ENCODE results near the gene ASCL5. TPM values are rescaled to one million over a fixed set of nuclear protein-coding genes. Genes with fewer than 3 reads are reported as not detected.

ASCL5 gene
- total RNA-seq, 1 experiment from 2014 or later = not detected

DNA sequence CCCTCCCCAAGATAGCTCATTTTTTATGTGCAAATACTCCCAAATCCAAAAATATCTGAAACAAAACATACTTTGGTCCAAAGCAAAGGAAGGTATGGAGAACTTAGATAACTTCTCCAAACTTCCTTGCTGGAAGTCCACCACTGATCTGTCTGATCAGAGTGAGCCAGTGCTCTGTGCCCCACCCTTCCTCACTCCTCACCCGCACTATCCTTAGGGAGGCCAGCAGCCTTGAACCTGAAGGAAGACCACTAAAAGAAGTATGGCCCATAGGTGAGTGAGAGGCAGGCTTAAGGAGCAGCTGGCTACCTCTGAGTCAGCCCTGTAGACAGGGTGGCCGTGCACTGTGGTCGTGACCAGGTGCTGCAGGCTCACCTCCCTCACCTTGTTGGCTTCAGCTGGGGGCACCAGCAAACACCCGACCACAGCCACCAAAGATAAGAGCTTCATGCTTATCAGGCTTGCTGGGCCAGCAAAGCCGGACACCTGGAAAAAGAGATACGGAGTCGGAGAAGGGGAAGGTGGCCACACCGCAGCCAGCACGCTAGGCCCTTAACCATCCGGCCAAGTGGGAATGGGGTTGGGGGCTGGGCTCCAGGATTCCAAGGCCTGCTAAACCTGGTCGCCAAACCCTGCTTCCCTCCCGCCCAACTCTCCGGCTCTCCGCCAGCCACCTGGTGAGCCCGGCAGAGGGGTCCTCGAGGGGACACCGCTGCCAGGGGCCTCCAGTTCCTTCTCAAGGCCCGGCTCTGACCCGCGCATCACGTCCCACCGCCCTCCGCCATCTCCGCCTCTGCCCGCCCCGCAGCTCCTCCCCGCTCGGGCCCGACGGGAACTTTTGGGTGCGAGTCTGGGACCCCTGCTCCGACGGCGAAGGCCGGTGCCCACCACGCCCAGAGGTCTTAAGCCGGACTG is 26.7 kb upstream of the ASCL5 start:
- DNase-seq (ENCODE audit: low read depth) = no peak

DNA sequence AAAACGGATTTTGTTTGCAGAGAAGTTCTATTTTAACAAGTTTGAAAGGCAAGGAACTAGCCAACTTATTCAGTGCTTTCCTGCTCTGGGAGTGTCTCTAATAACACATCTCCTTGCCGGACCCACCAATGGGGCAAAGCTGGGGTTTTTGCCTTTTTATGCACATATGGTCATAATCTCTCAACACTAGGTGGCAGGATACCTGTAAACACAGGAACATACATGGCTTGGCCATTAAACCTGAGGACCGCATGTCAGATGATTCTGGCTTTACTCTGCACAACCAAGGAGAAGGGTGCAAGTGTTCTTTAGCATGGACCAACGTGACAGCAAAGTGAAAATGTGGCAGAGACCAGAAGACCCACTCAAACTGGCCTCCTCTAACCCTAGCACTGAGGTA is 22.4 kb upstream of the ASCL5 start:
- peak; percentile 29 for DNase-seq (ENCODE audit: low read depth)

DNA sequence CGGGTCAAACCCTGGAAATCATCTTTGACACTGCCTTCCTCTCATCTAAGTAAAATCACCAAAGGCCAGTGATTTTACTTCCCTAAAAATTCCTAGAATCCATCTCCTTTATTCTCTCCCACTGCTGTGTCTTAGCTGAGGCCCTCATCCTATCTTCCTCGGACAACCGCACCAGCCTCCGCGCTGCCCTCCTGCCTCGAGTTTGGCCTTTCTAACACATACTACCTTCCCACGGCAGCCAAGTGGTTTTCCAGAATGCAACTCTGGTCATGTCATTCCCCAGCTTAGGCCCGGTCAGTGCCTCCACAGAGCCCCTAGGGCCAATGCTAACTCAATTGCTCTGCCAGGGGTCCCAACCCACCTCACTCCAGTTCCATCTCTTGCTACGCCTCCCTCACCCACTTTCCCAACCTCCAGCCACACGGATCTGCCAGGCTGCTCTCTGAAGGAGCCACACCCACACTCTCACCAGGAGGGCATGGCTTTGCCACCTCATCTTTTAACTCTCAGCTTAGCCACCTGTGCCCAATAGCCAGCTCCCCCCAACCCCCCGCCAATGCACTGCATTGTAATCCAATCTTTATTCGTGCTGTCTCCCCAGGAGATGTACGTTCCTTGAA is 20.5 kb upstream of the ASCL5 start:
- no peak for DNase-seq (ENCODE audit: low read depth)

DNA sequence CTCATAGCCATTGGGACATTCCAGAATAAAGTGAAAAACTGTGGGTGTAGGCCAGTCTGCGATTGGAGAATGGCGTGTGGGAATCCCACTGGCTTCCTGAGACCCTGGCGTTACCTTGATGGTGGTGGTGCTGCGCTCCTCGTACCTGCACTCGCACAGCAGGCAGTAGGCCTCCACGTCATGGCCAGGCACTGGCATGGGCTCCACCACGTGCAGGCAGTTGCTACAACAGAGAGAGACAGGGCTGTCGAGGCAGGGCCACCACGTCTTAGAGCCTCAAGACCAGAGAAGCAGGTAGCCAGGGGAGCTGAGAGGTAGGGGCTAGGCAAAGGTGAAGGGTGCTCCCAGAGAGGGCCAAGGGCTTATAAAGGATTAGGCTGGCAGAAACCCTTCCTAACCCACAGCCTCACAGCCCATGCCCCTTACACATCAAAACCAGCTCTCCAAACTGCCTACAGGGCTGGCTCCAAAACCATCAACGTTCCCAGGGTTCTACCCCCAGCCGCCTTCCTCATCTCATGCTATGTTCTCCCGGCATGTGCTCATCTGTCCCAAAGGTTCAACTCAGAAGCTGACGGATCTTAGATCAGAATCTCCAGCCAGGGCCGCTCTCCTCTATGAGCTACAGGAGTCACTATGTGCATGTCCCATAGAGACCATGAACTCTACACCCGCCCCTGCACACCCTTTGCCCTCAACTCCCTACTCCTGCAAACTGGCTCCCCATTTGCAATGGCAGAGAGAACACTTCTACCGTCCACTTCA is 19.8 kb upstream of the ASCL5 start:
- no peak for DNase-seq (ENCODE audit: low read depth)

- DNase-seq (ENCODE audit: low read depth) = no peak
Measured at GRCh38 chr1:201145816-201146215, 18.8 kb upstream of the ASCL5 start.

GRCh38 chr1:201145132-201145531 is 18.1 kb upstream of the ASCL5 start:
- DNase-seq (ENCODE audit: low read depth) = no peak

GRCh38 chr1:201144701-201145100 is 17.7 kb upstream of the ASCL5 start:
- DNase-seq (ENCODE audit: low read depth) = no peak

DNA sequence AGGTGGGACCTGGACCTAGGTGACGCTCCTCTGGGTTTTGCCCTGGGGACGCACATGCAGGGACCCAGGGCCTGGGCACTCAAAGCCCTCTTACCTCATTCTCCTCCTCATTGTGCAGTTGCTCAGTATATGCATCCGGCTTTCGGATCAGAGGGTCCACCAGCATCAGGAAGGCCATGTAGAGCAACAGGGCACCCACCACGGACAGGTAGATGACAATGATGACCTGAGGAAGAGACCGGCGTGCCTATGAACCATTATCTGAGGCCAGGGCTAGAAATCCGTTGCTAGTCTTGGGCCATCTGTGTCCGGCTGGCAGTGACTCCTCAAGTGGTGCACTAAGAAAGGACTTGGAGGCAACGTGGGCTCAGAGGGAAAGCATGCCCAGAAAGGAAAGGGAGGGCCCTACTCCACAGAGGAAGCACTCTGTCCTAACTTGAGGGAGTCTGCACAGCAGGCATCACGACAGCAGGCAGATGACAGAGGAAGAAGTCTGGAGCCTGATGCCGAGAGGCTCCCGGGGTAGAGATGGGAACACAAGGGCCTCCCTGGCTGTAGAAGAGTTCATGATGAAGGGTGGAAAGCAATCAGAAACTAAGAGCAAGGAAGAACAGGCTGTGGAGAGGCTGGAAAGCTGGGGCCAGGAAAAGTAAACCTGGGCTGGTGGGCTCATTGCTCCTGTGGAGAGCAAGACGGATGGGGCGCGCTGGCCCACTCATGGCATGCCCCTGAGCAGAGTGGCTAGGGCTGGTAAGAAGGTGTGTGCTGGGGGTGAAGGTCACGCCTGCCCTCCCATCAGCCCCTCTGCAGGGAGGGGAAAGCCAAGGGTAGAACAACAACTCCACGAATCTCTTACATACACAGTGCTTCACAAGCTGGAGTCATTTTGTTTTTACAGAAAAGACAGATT is 17.0 kb upstream of the ASCL5 start:
- DNase-seq (ENCODE audit: low read depth) = no peak

DNA sequence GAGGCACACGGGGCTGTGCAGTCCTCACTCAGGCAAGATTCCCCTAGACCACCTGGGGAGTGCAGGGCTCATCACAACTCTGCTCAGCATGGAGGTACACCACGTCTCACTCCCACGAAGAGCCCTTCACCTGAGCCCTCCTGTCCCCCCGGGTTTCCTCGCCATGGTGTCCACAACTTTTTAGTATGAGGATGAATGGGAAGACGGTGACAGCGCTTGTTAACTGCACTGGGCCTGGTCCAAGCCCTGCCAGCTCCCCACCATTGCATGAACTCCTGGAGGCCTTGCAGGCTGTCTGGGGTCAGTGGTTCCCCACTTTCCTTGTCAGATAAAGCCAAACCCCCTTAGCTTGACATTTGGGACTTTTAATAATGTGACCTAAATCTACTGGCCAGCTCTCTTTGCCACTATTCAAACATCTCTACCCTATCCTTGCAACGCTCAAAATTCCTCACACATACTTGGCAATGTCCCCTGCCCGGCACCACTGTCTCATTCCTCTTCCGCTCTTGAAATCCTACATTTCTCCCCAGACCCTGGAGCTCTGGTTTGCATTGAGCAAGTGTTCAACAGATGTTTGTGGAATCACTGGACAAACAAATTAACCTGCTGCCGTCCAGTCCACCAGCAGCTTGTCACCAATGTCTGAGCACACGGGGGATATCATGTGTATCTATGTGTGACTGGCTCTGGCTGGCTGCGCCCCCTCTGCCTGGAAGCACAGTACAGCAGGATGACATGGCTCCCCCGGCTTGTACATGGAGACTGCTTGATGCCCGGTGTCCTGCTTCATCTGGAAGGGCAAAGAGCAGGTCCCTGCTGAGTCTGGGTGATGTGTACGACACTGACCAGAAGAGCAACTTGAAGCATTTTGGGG is 16.1 kb upstream of the ASCL5 start:
- no peak for DNase-seq (ENCODE audit: low read depth)

DNA sequence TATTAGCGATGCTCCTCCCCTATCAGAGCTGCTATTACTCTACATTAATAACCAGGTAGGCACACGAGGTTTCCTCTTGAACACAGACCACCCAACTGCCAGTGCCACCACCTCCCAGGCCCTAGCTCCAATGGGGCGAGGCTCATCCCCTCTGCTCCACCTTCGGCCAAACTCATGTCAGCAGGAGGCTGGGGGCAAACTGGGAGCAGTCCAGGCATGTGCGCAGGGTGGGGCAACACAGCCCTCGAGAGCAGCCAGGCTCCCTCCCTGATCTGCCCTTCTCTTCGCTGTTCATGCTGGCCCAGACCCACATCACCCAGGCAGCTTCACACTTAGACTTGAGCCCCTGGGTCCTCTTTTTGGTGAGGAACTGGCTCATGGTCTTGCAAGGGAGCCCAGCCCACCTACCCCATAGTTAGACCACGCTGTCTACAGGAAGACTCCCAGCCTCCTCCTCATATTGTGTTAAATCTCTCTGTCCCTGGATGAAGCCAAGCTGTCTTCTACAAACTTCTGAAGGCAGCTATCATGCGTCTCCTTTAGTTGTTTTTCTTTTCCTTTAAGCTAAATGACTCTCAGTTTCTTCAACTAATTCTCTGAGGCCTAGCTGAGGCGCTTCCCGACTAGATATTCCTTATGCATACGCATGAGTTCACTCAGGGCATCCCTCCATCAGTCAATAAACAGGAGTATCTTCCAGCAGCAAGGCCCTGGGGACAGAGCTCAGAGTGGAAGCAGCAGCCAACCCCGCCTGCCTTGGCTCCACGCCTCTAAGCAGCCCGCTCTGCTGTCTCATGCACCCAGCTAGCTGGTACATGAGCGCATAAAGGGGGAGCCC is 15.2 kb upstream of the ASCL5 start:
- DNase-seq (ENCODE audit: low read depth) = no peak

DNA sequence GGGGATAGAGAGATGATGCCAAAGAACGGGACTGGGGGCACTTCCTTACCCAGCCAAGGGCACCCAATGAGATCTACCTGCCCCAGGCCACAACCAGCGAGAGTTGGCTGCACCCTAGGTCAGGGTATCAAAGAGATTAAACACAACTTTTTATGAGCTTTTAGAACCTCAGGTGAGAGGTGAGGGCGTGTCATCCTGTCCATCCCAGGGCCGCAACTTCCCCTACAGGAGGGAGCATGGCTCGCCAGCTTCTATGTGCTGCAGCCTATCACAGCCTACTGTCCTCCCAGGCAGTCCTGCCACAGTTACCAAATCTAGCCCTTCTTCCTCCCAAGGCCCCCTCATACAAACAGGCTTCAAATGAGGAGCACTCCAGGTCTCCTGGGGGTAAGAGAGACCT is 14.4 kb upstream of the ASCL5 start:
- DNase-seq (ENCODE audit: low read depth) = no peak

DNA sequence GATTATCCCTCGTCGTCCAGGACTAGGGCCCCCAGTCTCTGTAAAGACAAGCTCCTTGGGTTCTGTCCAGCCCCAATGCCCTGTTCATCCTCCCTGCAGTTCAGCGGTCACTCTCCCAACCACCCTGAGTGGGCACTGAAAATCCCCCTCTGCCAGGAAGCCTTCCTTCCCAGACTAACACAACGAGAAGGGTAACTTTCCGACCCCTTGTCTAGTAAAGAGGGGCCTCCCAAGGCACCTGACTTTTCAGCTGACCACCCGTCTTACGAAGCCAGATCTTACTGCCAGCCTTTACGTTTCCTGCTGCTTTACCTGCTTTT is 13.9 kb upstream of the ASCL5 start:
- no peak for DNase-seq (ENCODE audit: low read depth)

GRCh38 chr1:201140235-201140940 is 13.4 kb upstream of the ASCL5 start:
- no peak for DNase-seq (ENCODE audit: low read depth)

GRCh38 chr1:201139756-201140155 is 12.8 kb upstream of the ASCL5 start:
- no peak for DNase-seq (ENCODE audit: low read depth)

DNA sequence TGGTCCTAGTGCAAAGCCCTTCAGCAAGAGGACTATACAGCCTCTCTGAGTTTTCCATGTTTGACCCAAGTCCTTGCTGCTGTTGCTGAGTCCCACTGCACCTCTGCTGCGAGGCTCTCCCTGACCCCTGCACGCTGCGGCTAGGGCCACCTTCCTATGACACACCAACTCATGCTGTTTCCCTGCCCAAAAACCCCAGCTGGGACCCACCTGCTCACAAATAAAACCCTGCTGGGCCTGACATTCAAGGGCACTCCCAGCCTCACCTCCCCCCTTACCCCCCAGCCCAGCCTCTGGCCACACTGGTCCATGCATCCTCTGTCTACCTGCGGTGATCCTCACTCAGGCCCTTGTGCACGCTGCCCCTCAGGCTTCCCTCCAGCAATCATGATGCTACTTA is 12.3 kb upstream of the ASCL5 start:
- DNase-seq (ENCODE audit: low read depth) = no peak

- no peak for DNase-seq (ENCODE audit: low read depth)
Measured at GRCh38 chr1:201138311-201138840, 11.4 kb upstream of the ASCL5 start.

GRCh38 chr1:201137579-201138310 is 10.8 kb upstream of the ASCL5 start:
- DNase-seq (ENCODE audit: low read depth) = peak; percentile 90

DNA sequence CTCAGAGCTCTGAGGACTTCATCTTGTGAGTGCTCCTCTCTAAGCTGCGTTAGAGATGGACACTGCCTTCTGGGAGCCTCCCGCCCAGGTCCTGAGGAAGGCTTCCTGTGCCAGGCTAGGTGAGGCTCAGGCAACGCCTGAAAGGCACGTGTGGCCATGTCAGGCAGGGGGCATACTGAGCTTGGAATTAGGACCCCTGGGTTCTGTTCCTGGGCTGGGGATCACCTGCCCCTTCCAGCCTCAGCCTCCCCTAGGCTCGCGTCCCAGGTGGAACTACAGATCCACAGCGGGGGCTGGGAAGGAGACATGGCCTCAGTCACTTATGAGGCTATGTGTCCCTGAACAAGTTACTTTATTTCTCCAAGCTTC is 10.0 kb upstream of the ASCL5 start:
- DNase-seq (ENCODE audit: low read depth) = no peak
